HG03469 (cell line): ENCODE measurements around the gene IZUMO1.
"Not testable (repeated sequence)": the region's sequence is repeated elsewhere in the genome, so short reads cannot be mapped to it uniquely, and the experiment has no call there.

Experiments used
- ATAC-seq: cut with Tn5 transposase; IDR thresholded peaks from one replicate; pipeline ENCODE4 v1.9.1; 2021; ENCODE audit warnings: mild to moderate bottlenecking, moderate library complexity, moderate number of reproducible peaks; ENCODE audit not compliant: unreplicated experiment

The IZUMO1 gene

GRCh38 chr19:48738557-48739403 is 7.9 kb downstream of the IZUMO1 start:
- no peak for ATAC-seq

GRCh38 chr19:48737360-48737998 is 9.2 kb downstream of the IZUMO1 start:
- ATAC-seq = no peak

- ATAC-seq = no peak
These were observed 11.6 kb downstream of the IZUMO1 start for GRCh38 chr19:48735031-48735615.

GRCh38 chr19:48734625-48735024 is 12.1 kb downstream of the IZUMO1 start:
- no peak for ATAC-seq

GRCh38 chr19:48731452-48731851 is 15.3 kb downstream of the IZUMO1 start:
- no peak for ATAC-seq

GRCh38 chr19:48728911-48729664 is 17.6 kb downstream of the IZUMO1 start:
- ATAC-seq = no peak

GRCh38 chr19:48726556-48726955 is 20.2 kb downstream of the IZUMO1 start:
- ATAC-seq = no peak

- ATAC-seq = no peak
These were observed 21.6 kb downstream of the IZUMO1 start for GRCh38 chr19:48724796-48725753.

- ATAC-seq = no peak
These were observed 24.5 kb downstream of the IZUMO1 start for GRCh38 chr19:48722196-48722708.

- no peak for ATAC-seq
These were observed 26.0 kb downstream of the IZUMO1 start for GRCh38 chr19:48720613-48721296.

GRCh38 chr19:48720251-48720612 is 26.5 kb downstream of the IZUMO1 start:
- ATAC-seq = no peak

GRCh38 chr19:48719263-48720171 is 27.2 kb downstream of the IZUMO1 start, which contains the start of gene MAMSTR:
Gene MAMSTR (minus strand): TSS chr19:48719725. CDS start chr19:48719031, 694 bp downstream.
- ATAC-seq = no peak

GRCh38 chr19:48718711-48719231 is 27.9 kb downstream of the IZUMO1 start:
- no peak for ATAC-seq

GRCh38 chr19:48718106-48718505 is 28.6 kb downstream of the IZUMO1 start:
- not testable (repeated sequence) for ATAC-seq

GRCh38 chr19:48716562-48717291 is 30.0 kb downstream of the IZUMO1 start:
- no peak for ATAC-seq

- ATAC-seq = no peak
These were observed 31.0 kb downstream of the IZUMO1 start for GRCh38 chr19:48715681-48716171.
